Loucy (cell line): ENCODE results near the gene IKBKG.

Experiments
- H2AFZ ChIP-seq: fragments of 200-600 bp; sonication (generic); 2 replicates; pipeline ENCODE4 v1.6.0; 2016; ENCODE audit warnings: antibody characterized with exemption, mild to moderate bottlenecking, low read length, moderate library complexity
- H3F3A ChIP-seq: fragments of 200-600 bp; 2 replicates; pipeline ENCODE4 v1.6.0; 2016; ENCODE audit warnings: antibody characterized with exemption, low read depth, mild to moderate bottlenecking
- H3K27me3 ChIP-seq: fragments of 200-600 bp; sonication (generic); 2 replicates; pipeline ENCODE4 v1.6.1; 2014; ENCODE audit warnings: low read length, mild to moderate bottlenecking; ENCODE audit not compliant: insufficient read depth, poor library complexity, severe bottlenecking
- H3K36me3 ChIP-seq: fragments of 200-600 bp; sonication (generic); 2 replicates; pipeline ENCODE4 v1.6.1; 2016; ENCODE audit warnings: low read length; ENCODE audit not compliant: insufficient read depth
- H3K4me1 ChIP-seq: fragments of 200-600 bp; sonication (generic); 2 replicates; pipeline ENCODE4 v1.5.1; 2014; ENCODE audit warnings: low read length, mild to moderate bottlenecking; ENCODE audit not compliant: insufficient read depth, poor library complexity, severe bottlenecking
- H3K4me2 ChIP-seq: fragments of 200-600 bp; sonication (generic); 2 replicates; pipeline ENCODE4 v1.6.0; 2014; ENCODE audit warnings: antibody characterized with exemption, low read length, low read depth, mild to moderate bottlenecking; ENCODE audit not compliant: poor library complexity, severe bottlenecking
- H3K4me3 ChIP-seq: fragments of 200-600 bp; sonication (generic); 2 replicates; pipeline ENCODE4 v1.5.1; 2014; ENCODE audit warnings: low read length, mild to moderate bottlenecking, mixed read lengths; ENCODE audit not compliant: poor library complexity, severe bottlenecking
- H3K79me2 ChIP-seq: fragments of 200-600 bp; sonication (generic); 2 replicates; pipeline ENCODE4 v1.6.1; 2014; ENCODE audit warnings: low read length; ENCODE audit not compliant: insufficient read depth
- H3K9ac ChIP-seq: fragments of 200-600 bp; sonication (generic); 2 replicates; pipeline ENCODE4 v1.6.0; 2014; ENCODE audit warnings: mild to moderate bottlenecking, low read depth, low read length, moderate library complexity; ENCODE audit not compliant: poor library complexity, severe bottlenecking
- H3K9me2 ChIP-seq: fragments of 200-600 bp; sonication (generic); replicated peaks from 2 replicates; pipeline ENCODE4 v1.6.1; 2016; ENCODE audit warnings: low read depth, low read length, mixed read lengths
- H3K9me3 ChIP-seq: fragments of 200-600 bp; sonication (generic); 2 replicates; pipeline ENCODE4 v1.6.1; 2014; ENCODE audit warnings: mild to moderate bottlenecking, antibody characterized with exemption, low read length, low read depth; ENCODE audit not compliant: insufficient read depth
- H4K20me1 ChIP-seq: fragments of 200-600 bp; sonication (generic); 2 replicates; pipeline ENCODE4 v1.6.0; 2014; ENCODE audit warnings: antibody characterized with exemption, low read length, mild to moderate bottlenecking; ENCODE audit not compliant: insufficient read depth, poor library complexity, severe bottlenecking
- CTCF ChIP-seq: fragments of 200-600 bp; sonication (generic); conservative IDR thresholded peaks from 2 replicates; pipeline ENCODE4 v1.5.1; 2014; ENCODE audit warnings: mild to moderate bottlenecking, antibody characterized with exemption, low read length
- EZH2phosphoT487 ChIP-seq: fragments of 200-600 bp; IDR thresholded peaks from 2 replicates; pipeline ENCODE4 v1.6.1; 2018; ENCODE audit warnings: antibody characterized with exemption, mild to moderate bottlenecking, moderate library complexity, borderline replicate concordance

IKBKG gene

GRCh38 chrX:154602226-154602625 lies 54.8 kb downstream of the IKBKG start:
- Histone ChIP-seq H2AFZ (no peak overlapping the region), H4K20me1 (no peaks in the 10 kb centered on the region), H3K79me2 (no peaks in the 10 kb centered on the region), H3K9ac (no peak overlapping the region), H3K4me1 (peaks cover 5% of the 10 kb centered on the region), H3K36me3 (no peaks in the 10 kb centered on the region), H3F3A (no peaks in the 10 kb centered on the region), H3K4me3 (no peak overlapping the region), H3K27me3 (no peaks in the 10 kb centered on the region), H3K4me2 (no peak overlapping the region), H3K9me2 (no peaks in the 10 kb centered on the region), H3K9me3 (no peaks in the 10 kb centered on the region)
- no peak for TF ChIP-seq EZH2phosphoT487
- TF ChIP-seq CTCF = no peak

- H3K9me3 ChIP-seq = no peaks in the 10 kb centered on the region
- no peak for TF ChIP-seq EZH2phosphoT487
- no peak for TF ChIP-seq CTCF
- H3K79me2 ChIP-seq = no peaks in the 10 kb centered on the region
- no peak overlapping the region for H3K9ac ChIP-seq
- peaks cover 5% of the 10 kb centered on the region for H3K4me1 ChIP-seq
- H3K36me3 ChIP-seq = no peaks in the 10 kb centered on the region
- H3K27me3 ChIP-seq = no peaks in the 10 kb centered on the region
- no peaks in the 10 kb centered on the region for H3F3A ChIP-seq
- no peaks in the 10 kb centered on the region for H4K20me1 ChIP-seq
- no peaks in the 10 kb centered on the region for H3K9me2 ChIP-seq
- H3K4me2 ChIP-seq = no peak overlapping the region
- no peak overlapping the region for H3K4me3 ChIP-seq
- H2AFZ ChIP-seq = no peak overlapping the region
These were observed 55.5 kb downstream of the IKBKG start for GRCh38 chrX:154602766-154603437.

GRCh38 chrX:154603438-154604430 lies 56.3 kb downstream of the IKBKG start:
- H3K9ac ChIP-seq = no peak overlapping the region
- H3K4me1 ChIP-seq = peaks cover 5% of the 10 kb centered on the region
- no peaks in the 10 kb centered on the region for H3K36me3 ChIP-seq
- H3K4me3 ChIP-seq = no peak overlapping the region
- H3K9me2 ChIP-seq = no peaks in the 10 kb centered on the region
- no peak overlapping the region for H3K4me2 ChIP-seq
- no peaks in the 10 kb centered on the region for H3F3A ChIP-seq
- H4K20me1 ChIP-seq = no peaks in the 10 kb centered on the region
- H2AFZ ChIP-seq = no peak overlapping the region
- H3K27me3 ChIP-seq = no peaks in the 10 kb centered on the region
- H3K79me2 ChIP-seq = no peaks in the 10 kb centered on the region
- no peak for TF ChIP-seq EZH2phosphoT487
- TF ChIP-seq CTCF = no peak
- no peaks in the 10 kb centered on the region for H3K9me3 ChIP-seq
